Heart left ventricle (tissue), 13 donors: Measurements from ENCODE around the gene SYTL4.

Experiments used
- CTCF ChIP-seq, 12 donors: fragments of 200-600 bp; sonication (generic) in 4 of 12; IDR thresholded peaks; one replicate each; pipeline versions ENCODE4 v1.5.0 to v1.8.0; 2018 to 2022; ENCODE audit warnings: antibody characterized with exemption in 12 of 12, mild to moderate bottlenecking in 5 of 12
- POLR2A ChIP-seq, 2 donors: fragments of 450-650 bp; IDR thresholded peaks; one replicate each; pipeline ENCODE4 v1.6.1; 2017; ENCODE audit warnings: antibody characterized with exemption in 2 of 2, mild to moderate bottlenecking in 2 of 2, moderate library complexity in 2 of 2
- donor health status: ischemic (EF 13 %, LVEDD 7.1; RV severe dilation, severe dysfunction).
- donor health status: DM: no; HTN: yes; CAD: no.
- donor health status: DM: no; HTN: no; CAD: no.
- donor health status: ischemic (EF 25% LVEDD 6.9; RV normal size, moderate dysfunction).
- donor health status: ischemic (EF 25% LVEDD 5.7; RV mildly dilated, moderate dysfunction).
- donor health status: ischemic (EF 35%, LVEDD 5.7; RV mildly dilated, moderate dysfunction).
- donor health status: nonischemic (EF 11% LVEDD 7.7; RV severe dilation, severe dysfunction).
- donor health status: DM: yes; HTN: yes; CAD: no.
- donor health status: PGD.
- donor health status: ischemic (EF 29% LVEDD 5.4; RV normal size, mild dysfunction).
- donor health status: nonischemic (EF 23%, LVEDD 6.1; RV moderate dilation, normal function).

GRCh38 chrX:100721328-100721727, 10.6 kb downstream of the SYTL4 start:
- TF ChIP-seq POLR2A (IDR thresholded peaks at IDR 0.05): no peak
- TF ChIP-seq CTCF (IDR thresholded peaks at IDR 0.05): no peak
